CD4-positive, alpha-beta memory T cell (primary cell): ENCODE results near the gene FOXF2. TPM values are rescaled to one million over a fixed set of nuclear protein-coding genes. Genes with fewer than 3 reads are reported as not detected.
A peak's percentile ranks its signal among the peaks of the same experiment; 100 is the strongest.

Source experiments
- CTCF ChIA-PET: fragments of 350-600 bp; sonication (Branson Sonifier 250); formaldehyde crosslinking; loops from one replicate; lab custom pipeline; 2021; ENCODE audit warnings: inconsistent platforms; ENCODE audit not compliant: partially characterized antibody; lab: Charles Lee
- POLR2A ChIA-PET: fragments of 350-600 bp; sonication (Branson Sonifier 250); formaldehyde crosslinking; loops from one replicate; lab custom pipeline; 2021; ENCODE audit not compliant: partially characterized antibody; lab: Charles Lee
- DNase-seq, 5 donors: peaks; one replicate each; pipeline versions ENCODE4 v3.0.0 to v3.0.0-alpha.2; 2020 to 2022; ENCODE audit warnings: mixed read lengths in 1 of 5
- H3K27ac ChIP-seq: one replicate; pipeline ENCODE4 v1.7.0; 2013; ENCODE audit warnings: low read depth, low read length
- H3K27me3 ChIP-seq: 2 replicates; pipeline ENCODE4 v1.7.0; 2013; ENCODE audit warnings: mild to moderate bottlenecking, low read length, moderate library complexity; ENCODE audit not compliant: insufficient read depth
- H3K36me3 ChIP-seq: 2 replicates; pipeline ENCODE4 v1.7.0; 2013; ENCODE audit warnings: mild to moderate bottlenecking, low read length, moderate library complexity; ENCODE audit not compliant: insufficient read depth
- H3K4me1 ChIP-seq: 2 replicates; pipeline ENCODE4 v1.7.0; 2013; ENCODE audit warnings: mild to moderate bottlenecking, low read length, moderate library complexity; ENCODE audit not compliant: insufficient read depth
- H3K4me3 ChIP-seq, 2 donors: one replicate each; pipeline ENCODE4 v1.7.0; 2013; ENCODE audit warnings: low read length in 2 of 2, mild to moderate bottlenecking in 1 of 2
- H3K9me3 ChIP-seq, 2 donors: one replicate each; pipeline ENCODE4 v1.7.0; 2013; ENCODE audit warnings: low read length in 2 of 2, control low read depth in 1 of 2; ENCODE audit not compliant: control insufficient read depth in 1 of 2
- H3K27ac Mint-ChIP-seq, 7 donors: one replicate each; pipeline ENCODE4 v1.8.0; 2020 to 2021; ENCODE audit warnings: mixed read lengths in 7 of 7, mild to moderate bottlenecking in 6 of 7, inconsistent platforms in 3 of 7, moderate library complexity in 3 of 7
- H3K27me3 Mint-ChIP-seq, 2 donors: one replicate each; pipeline ENCODE4 v1.8.0; 2020 to 2021; ENCODE audit warnings: mixed read lengths in 2 of 2
- H3K36me3 Mint-ChIP-seq, 2 donors: one replicate each; pipeline ENCODE4 v1.8.0; 2020 to 2021; ENCODE audit warnings: mixed read lengths in 2 of 2, inconsistent platforms in 1 of 2, mild to moderate bottlenecking in 1 of 2
- H3K4me1 Mint-ChIP-seq, 4 donors: one replicate each; pipeline ENCODE4 v1.8.0; 2020 to 2021; ENCODE audit warnings: mixed read lengths in 4 of 4, mild to moderate bottlenecking in 1 of 4
- H3K4me3 Mint-ChIP-seq, 8 donors: one replicate each; pipeline ENCODE4 v1.8.0; 2020 to 2021; ENCODE audit warnings: mixed read lengths in 8 of 8, mild to moderate bottlenecking in 7 of 8, moderate library complexity in 6 of 8, inconsistent platforms in 3 of 8
- H3K9me3 Mint-ChIP-seq, 8 donors: one replicate each; pipeline ENCODE4 v1.8.0; 2020 to 2021; ENCODE audit warnings: mixed read lengths in 8 of 8, mild to moderate bottlenecking in 5 of 8, inconsistent platforms in 3 of 8, moderate library complexity in 1 of 8
- intact Hi-C: fragments of 100-400 bp; cut with micrococcal nuclease; formaldehyde crosslinking; loops from one replicate; pipeline ENCODE4 v1.15.1; 2023
- polyA plus RNA-seq, 2 donors: library from polyadenylated mRNA; unstranded; fragments of 300-500 nt; fragmentation: Illumina TruSeq; gene quantifications; one replicate each; pipeline ENCODE4 v1.2.3, GENCODE V29; 2021
- total RNA-seq, 2 experiments: library from RNA; stranded (reverse); gene quantifications; one replicate each; pipeline ENCODE4 v1.2.3, GENCODE V29; 2021

The FOXF2 gene
- total and polyA plus RNA-seq, 4 experiments from 2014 or later = not detected

GRCh38 chr6:1378065-1379016 is 11.0 kb upstream of the FOXF2 start:
- POLR2A ChIA-PET = no interaction called here
- CTCF ChIA-PET = interaction anchor here (1.4 kb wide), 1 partner anchor 658 kb away, joined by 3 read pairs; no protein-coding TSS in a partner anchor
- H3K36me3 ChIP-seq = no peaks in the 10 kb centered on the region

DNA sequence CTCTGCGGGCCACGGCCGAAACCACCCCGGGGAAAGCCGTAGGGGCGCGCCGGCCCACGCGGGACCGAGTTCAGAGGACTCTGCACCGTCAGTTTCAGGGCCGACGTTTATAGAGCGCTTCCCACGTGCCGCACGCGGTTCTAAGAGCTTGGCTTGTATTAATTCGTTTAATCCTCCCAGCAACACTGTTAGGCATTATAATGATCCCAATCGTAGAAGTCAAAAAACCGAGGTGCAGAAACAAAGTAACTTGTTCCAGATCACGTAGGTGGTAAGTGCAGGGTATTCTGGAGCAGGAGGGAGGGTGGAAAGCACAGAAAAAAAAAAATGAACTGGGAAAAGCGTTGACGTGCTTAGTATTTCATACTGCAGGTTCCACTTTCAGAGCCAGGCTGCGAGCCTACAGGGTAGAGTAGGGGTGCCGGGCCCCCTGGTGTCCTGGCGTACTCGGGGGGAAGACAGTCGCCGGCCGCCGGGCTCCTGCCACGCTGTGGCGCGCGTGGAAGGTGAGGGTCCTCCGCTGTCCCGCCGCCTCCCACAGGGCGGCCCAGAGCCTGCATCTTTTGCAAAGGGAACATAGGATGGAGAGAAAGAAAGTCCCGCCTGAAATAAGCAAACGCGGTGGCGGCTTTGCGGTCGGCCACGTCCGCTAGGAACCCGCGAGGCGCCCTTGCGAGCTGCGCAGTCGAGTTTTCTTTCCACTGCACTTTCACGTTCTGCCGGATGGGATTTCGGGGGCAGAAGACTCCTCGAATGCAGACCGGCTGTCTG is 10.2 kb upstream of the FOXF2 start:
- CTCF ChIA-PET = interaction anchor here (1.4 kb wide), 1 partner anchor 658 kb away, joined by 3 read pairs; no protein-coding TSS in a partner anchor
- no peak overlapping the region for H3K4me3 ChIP-seq
- DNase-seq = no peak

More at GRCh38 chr6:1378065-1379016, 11.0 kb upstream of the FOXF2 start:
- Histone ChIP-seq H3K4me1 (peaks cover 38% of the 10 kb centered on the region), H3K27me3 (peaks cover 40% of the 10 kb centered on the region), H3K4me3 (no peak overlapping the region), H3K27ac (no peak overlapping the region), H3K9me3 (no peaks in the 10 kb centered on the region)
- Mint-ChIP-seq H3K27ac (no peak overlapping the region), H3K27me3 (peaks cover 50 to 59% of the 10 kb centered on the region in 2 donors), H3K4me3 (peak overlapping the region in 5 of 8 donors; percentile 25 to 65 (median 61)), H3K36me3 (no peaks in the 10 kb centered on the region), H3K4me1 (peaks cover 11 to 31% (median 25%) of the 10 kb centered on the region in 4 donors), H3K9me3 (peaks cover 0 to 6% (median 0%) of the 10 kb centered on the region in 8 donors)
- intact Hi-C loops = no loop called here
- DNase-seq = no peak

DNA sequence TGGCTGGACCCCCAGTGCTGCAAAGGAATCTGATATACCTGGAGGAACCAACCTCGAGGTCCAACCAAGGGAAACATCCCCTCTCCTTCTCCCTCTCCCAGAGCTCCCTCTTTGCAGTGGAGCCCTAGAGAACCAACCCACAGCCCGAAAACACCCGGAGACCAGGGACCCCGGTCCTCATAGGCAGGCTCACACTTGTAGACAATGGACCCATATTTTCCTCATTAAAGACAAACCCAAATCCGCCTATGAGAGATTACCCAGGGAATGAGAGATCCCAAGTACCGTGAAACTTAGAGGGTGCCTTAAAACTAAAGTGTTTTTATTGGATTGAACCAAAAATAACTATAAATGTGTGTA is 9.6 kb upstream of the FOXF2 start:
- no peak for DNase-seq
- peak overlapping the region in 1 of 7 donors; percentile 64 for H3K27ac Mint-ChIP-seq
- H3K4me1 Mint-ChIP-seq = peaks cover 11 to 31% (median 25%) of the 10 kb centered on the region in 4 donors
- Histone ChIP-seq H3K27me3 (peaks cover 40% of the 10 kb centered on the region), H3K9me3 (no peaks in the 10 kb centered on the region), H3K36me3 (no peaks in the 10 kb centered on the region), H3K4me1 (peaks cover 38% of the 10 kb centered on the region), H3K4me3 (no peak overlapping the region), H3K27ac (no peak overlapping the region)
- CTCF ChIA-PET = interaction anchor here (1.4 kb wide), 1 partner anchor 659 kb away, joined by 3 read pairs; no protein-coding TSS in a partner anchor
- peaks cover 0 to 6% (median 0%) of the 10 kb centered on the region in 8 donors for H3K9me3 Mint-ChIP-seq
- peak overlapping the region in 5 of 8 donors; percentile 29 to 66 (median 41) for H3K4me3 Mint-ChIP-seq
- H3K27me3 Mint-ChIP-seq = peaks cover 38 to 47% of the 10 kb centered on the region in 2 donors
- POLR2A ChIA-PET = no interaction called here
- intact Hi-C loops = loop anchor here (5.0 kb wide), 2 partner anchors 992 to 1192 kb away; no protein-coding TSS in a partner anchor
- H3K36me3 Mint-ChIP-seq = no peaks in the 10 kb centered on the region

More for the DNA sequence above, 10.2 kb upstream of the FOXF2 start:
- intact Hi-C loops = no loop called here
- Mint-ChIP-seq H3K4me1 (peaks cover 11 to 31% (median 25%) of the 10 kb centered on the region in 4 donors), H3K36me3 (no peaks in the 10 kb centered on the region), H3K9me3 (peaks cover 0 to 6% (median 0%) of the 10 kb centered on the region in 8 donors), H3K27me3 (peaks cover 43 to 53% of the 10 kb centered on the region in 2 donors), H3K4me3 (peak overlapping the region in 7 of 8 donors; percentile 33 to 63 (median 50)), H3K27ac (peak overlapping the region in 1 of 7 donors; percentile 64)
- H3K9me3 ChIP-seq = no peaks in the 10 kb centered on the region
- peaks cover 40% of the 10 kb centered on the region for H3K27me3 ChIP-seq
- H3K27ac ChIP-seq = no peak overlapping the region
- peaks cover 38% of the 10 kb centered on the region for H3K4me1 ChIP-seq
- POLR2A ChIA-PET = no interaction called here
- H3K36me3 ChIP-seq = no peaks in the 10 kb centered on the region

DNA sequence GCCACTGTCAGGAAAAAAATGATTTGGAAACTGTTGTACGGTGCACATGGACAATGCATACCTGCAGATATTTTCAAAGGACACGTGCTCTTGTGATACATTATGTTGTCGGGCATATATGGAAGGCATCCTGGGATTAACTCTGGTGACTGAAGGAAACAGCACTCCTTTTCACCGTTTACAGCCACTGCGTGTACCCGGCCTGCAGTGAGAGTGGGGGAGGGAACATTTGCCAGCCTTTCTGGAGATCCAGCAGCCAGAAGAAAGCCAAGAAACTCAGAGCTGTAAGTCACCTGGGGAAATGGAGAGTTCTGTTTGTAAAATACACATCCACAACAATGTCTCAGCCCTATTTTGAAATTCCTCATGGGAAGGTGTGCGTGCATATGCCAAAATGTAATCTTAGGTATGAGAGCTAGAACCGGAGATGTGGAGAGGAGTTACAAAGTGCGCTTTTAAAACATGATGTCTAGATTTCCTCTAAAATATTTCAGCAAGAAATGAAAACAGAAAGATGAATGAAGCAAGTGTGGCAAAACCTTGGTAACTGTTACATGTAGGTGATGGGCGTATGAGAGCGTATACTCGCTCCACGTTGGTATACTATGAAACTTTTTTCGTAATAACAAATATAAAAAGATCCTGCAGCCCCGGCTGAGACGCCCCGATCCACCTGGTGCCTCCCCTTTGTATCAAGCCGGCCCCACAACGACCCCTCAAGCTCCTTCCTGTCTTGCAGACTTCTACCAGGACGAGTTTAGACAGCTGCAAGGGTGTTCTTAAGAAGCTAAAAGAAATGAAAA is 8.6 kb upstream of the FOXF2 start:
- Mint-ChIP-seq H3K9me3 (peaks cover 0 to 4% (median 0%) of the 10 kb centered on the region in 8 donors), H3K27ac (no peak overlapping the region), H3K4me3 (peak overlapping the region in 7 of 8 donors; percentile 9 to 74 (median 44))

DNA sequence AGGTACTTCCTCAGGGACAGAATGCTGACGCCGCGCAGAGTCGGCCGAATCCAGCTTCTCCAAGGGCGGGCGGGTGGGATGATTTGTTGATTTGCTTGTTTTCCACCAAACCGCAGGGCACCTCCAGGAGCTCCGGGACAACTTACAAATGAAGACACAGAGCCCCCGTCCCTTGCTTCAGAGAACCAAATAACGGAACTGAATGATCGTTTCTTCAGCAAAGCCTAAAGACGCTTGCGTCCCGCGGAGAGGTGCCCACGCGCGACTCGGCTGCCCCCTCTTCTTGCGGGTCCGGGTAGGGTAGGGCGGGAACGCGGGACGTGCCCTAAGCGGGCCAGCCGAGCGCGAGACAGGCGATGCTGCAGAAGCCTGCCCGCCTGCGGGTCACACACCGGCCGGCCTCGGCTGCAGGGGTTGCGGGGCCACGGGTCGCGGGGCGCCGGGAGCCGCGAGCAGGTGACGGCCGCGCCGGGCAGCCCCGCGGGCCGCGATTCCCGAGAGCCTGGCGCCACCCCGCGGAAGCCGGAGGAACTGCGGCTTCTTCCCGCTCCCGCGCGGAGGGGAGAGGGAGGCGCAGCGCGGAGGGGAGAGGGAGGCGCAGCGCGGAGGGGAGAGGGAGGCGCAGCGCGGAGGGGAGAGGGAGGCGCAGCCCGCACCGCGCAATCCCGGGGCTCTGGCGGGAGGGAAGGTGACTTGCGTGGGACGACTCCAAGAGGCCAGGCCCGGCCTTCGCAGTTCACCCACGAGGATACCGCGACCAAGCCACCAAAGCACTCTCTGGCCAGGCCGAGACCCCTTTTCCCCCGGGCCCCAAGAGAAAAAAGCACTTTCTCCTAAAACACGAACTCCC is 7.7 kb upstream of the FOXF2 start:
- H3K36me3 ChIP-seq = no peaks in the 10 kb centered on the region
- Mint-ChIP-seq H3K27me3 (peaks cover 42 to 51% of the 10 kb centered on the region in 2 donors), H3K4me1 (peaks cover 15 to 41% (median 33%) of the 10 kb centered on the region in 4 donors), H3K27ac (no peak overlapping the region), H3K36me3 (no peaks in the 10 kb centered on the region), H3K9me3 (peaks cover 0 to 3% (median 0%) of the 10 kb centered on the region in 8 donors), H3K4me3 (peak overlapping the region in 6 of 8 donors; percentile 21 to 74 (median 55))
- H3K4me1 ChIP-seq = peaks cover 38% of the 10 kb centered on the region
- H3K4me3 ChIP-seq = no peak overlapping the region
- no peaks in the 10 kb centered on the region for H3K9me3 ChIP-seq
- intact Hi-C loops = loop anchor here (1.0 to 5.0 kb wide), 4 partner anchors 584 to 1194 kb away; no protein-coding TSS in a partner anchor
- peak in 4 of 5 donors; percentile 36 to 57 (median 48) for DNase-seq
- H3K27me3 ChIP-seq = peaks cover 41% of the 10 kb centered on the region
- ChIA-PET POLR2A (no interaction called here), CTCF (interaction anchor here (0.8 to 1.4 kb wide), 4 partner anchors 15 to 791 kb away, joined by 3 to 7 read pairs (median 4); no protein-coding TSS in a partner anchor)
- no peak overlapping the region for H3K27ac ChIP-seq

More for the DNA sequence above, 8.6 kb upstream of the FOXF2 start:
- Histone ChIP-seq H3K27me3 (peaks cover 40% of the 10 kb centered on the region), H3K9me3 (no peaks in the 10 kb centered on the region), H3K4me3 (no peak overlapping the region), H3K27ac (no peak overlapping the region), H3K36me3 (no peaks in the 10 kb centered on the region), H3K4me1 (peaks cover 38% of the 10 kb centered on the region)
- Mint-ChIP-seq H3K36me3 (no peaks in the 10 kb centered on the region), H3K4me1 (peaks cover 15 to 40% (median 31%) of the 10 kb centered on the region in 4 donors), H3K27me3 (peaks cover 42 to 49% of the 10 kb centered on the region in 2 donors)
- intact Hi-C loops = loop anchor here (1.0 to 5.0 kb wide), 4 partner anchors 584 to 1194 kb away; no protein-coding TSS in a partner anchor
- CTCF ChIA-PET = interaction anchor here (0.8 to 1.4 kb wide), 4 partner anchors 16 to 790 kb away, joined by 3 to 7 read pairs (median 4); no protein-coding TSS in a partner anchor
- no peak for DNase-seq
- POLR2A ChIA-PET = no interaction called here
